GM18858 (cell line): ENCODE measurements around the gene FMN1.

Source experiments
- ATAC-seq: cut with Tn5 transposase; IDR thresholded peaks from one replicate; pipeline ENCODE4 v1.9.1; 2021; ENCODE audit not compliant: unreplicated experiment

The FMN1 gene

GRCh38 chr15:33021806-33022389, 172.6 kb downstream of the FMN1 start:
- ATAC-seq = no peak

- no peak for ATAC-seq
Observed at GRCh38 chr15:33019354-33019981, 175.0 kb downstream of the FMN1 start.

GRCh38 chr15:33016405-33017024, 178.0 kb downstream of the FMN1 start:
- ATAC-seq = no peak

GRCh38 chr15:33014586-33014985, 179.9 kb downstream of the FMN1 start:
- ATAC-seq = no peak

GRCh38 chr15:33013827-33014445, 180.6 kb downstream of the FMN1 start:
- no peak for ATAC-seq

GRCh38 chr15:33011976-33012375, 182.5 kb downstream of the FMN1 start:
- ATAC-seq = no peak

- no peak for ATAC-seq
Observed at GRCh38 chr15:33009603-33010002, 184.9 kb downstream of the FMN1 start.

GRCh38 chr15:33009026-33009425, 185.5 kb downstream of the FMN1 start:
- no peak for ATAC-seq

GRCh38 chr15:33008284-33008995, 186.1 kb downstream of the FMN1 start:
- no peak for ATAC-seq

GRCh38 chr15:33007303-33007855, 187.1 kb downstream of the FMN1 start:
- ATAC-seq = no peak

GRCh38 chr15:33005582-33005981, 188.9 kb downstream of the FMN1 start:
- no peak for ATAC-seq

GRCh38 chr15:33001926-33002325, 192.6 kb downstream of the FMN1 start:
- no peak for ATAC-seq

GRCh38 chr15:32998979-32999672, 195.4 kb downstream of the FMN1 start:
- no peak for ATAC-seq

GRCh38 chr15:32998182-32998581, 196.3 kb downstream of the FMN1 start:
- no peak for ATAC-seq

- no peak for ATAC-seq
Observed at GRCh38 chr15:32994810-32995424, 199.6 kb downstream of the FMN1 start.

GRCh38 chr15:32993285-32993684, 201.2 kb downstream of the FMN1 start:
- no peak for ATAC-seq

GRCh38 chr15:32991619-32992111, 202.8 kb downstream of the FMN1 start:
- no peak for ATAC-seq

- ATAC-seq = no peak
Observed at GRCh38 chr15:32990071-32990470, 204.4 kb downstream of the FMN1 start.

GRCh38 chr15:32987067-32987466, 207.4 kb downstream of the FMN1 start:
- no peak for ATAC-seq

- ATAC-seq = no peak
Observed at GRCh38 chr15:32986147-32986546, 208.4 kb downstream of the FMN1 start.
